GM19438 (cell line): ENCODE results near the gene TNFRSF8.

Source experiments
- ATAC-seq: cut with Tn5 transposase; IDR thresholded peaks from one replicate; pipeline ENCODE4 v1.9.1; 2021; ENCODE audit warnings: low read depth; ENCODE audit not compliant: unreplicated experiment

TNFRSF8 gene

GRCh38 chr1:12112711-12113161 lies 49.6 kb downstream of the TNFRSF8 start:
- ATAC-seq, result no peak

- ATAC-seq, result no peak
These were observed 50.6 kb downstream of the TNFRSF8 start for GRCh38 chr1:12113433-12114339.

- ATAC-seq, result no peak
These were observed 51.2 kb downstream of the TNFRSF8 start for GRCh38 chr1:12114340-12114683.

DNA sequence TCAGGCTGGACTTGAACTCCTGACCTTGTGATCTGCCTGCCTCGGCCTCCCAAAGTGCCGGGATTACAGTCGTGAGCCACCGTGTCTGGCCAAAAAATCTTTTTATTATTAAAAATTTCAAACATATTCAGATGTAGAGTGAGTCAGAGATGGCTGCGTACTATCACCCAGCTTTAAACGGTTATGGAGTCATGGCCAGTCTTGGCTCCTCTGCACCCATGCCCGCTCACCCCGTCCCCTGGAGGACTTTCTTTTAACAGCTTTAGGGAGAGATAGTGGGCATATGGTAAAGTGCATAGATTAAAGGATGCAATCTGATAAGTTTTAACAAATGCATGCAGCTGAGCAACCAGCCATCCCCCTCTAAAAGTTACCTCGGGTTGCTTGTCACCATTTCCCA lies 51.8 kb downstream of the TNFRSF8 start:
- ATAC-seq, result no peak

DNA sequence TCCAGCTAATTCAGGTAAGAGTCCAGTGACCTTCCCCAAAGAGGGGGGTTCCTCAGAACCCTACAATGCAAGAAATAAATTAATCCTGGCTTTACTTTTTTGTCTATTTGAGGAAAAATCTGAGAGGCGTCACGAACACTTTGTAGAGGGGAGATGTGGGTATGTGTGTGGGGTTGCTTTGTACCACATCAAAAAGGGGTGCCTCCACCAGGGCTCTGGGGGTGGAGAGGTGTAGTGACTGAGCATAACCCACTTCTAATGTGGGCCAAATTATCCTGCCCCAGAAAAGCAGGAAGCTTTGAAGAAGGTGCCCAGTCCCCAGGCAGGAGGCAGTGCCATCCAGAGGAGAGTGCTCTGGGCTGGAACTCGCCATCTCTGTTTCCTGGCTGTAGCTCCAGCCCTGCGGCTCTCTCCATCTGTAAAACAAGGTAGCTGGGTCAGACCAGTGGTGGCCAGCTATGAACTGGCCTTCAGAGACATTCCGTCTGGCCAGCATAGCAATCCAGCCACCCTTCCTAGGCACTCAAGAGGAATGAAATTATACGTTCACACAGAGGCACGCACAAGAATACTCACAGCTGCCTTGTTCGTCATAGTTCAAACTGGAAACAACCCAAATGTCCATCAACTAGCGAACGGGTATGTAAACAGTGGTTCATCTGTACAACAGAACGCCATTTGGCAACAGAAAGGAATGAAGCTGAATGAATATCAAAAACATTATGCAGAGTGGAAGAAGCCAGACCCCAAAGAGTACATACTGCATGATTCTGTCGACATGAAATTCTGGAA lies 58.3 kb downstream of the TNFRSF8 start:
- ATAC-seq, result no peak

GRCh38 chr1:12123172-12123571 lies 60.1 kb downstream of the TNFRSF8 start:
- ATAC-seq, result no peak

DNA sequence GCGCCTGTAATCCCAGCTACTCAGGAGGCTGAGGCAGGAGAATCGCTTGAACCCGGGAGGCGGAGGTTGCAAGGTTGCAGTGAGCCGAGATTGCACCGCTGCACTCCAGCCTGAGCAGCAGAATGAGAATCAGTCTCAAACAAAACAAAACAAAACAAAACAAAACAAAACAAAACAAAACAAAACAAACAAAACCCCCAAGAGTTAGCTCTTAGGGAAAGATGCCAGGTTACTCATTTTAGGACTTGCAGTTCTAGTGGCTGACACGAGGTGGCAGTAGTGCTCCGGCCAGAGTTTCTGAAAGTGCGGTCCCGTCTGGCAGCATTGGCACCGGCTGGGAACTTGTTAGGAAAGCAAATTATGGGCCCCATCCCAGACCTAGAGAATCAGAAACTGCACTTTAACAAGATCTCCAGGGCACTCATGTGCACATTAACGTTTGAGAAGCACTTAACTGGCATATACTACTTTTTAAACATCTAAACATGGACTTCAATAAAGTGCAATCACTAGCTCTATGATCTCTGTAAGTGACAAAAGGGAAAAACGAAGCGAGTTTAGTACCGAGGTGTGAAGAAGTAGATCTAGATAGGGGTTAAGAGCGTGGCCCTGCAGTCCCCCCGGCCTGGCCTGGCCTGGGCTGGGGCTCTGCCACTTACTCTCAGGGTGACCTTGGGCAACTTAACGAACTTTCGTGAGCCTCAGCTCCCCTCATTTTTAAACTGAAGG lies 61.8 kb downstream of the TNFRSF8 start:
- ATAC-seq, result no peak

- no peak for ATAC-seq
These were observed 62.6 kb downstream of the TNFRSF8 start for GRCh38 chr1:12125422-12126355.

- ATAC-seq, result no peak
These were observed 63.7 kb downstream of the TNFRSF8 start for GRCh38 chr1:12126781-12127180.

DNA sequence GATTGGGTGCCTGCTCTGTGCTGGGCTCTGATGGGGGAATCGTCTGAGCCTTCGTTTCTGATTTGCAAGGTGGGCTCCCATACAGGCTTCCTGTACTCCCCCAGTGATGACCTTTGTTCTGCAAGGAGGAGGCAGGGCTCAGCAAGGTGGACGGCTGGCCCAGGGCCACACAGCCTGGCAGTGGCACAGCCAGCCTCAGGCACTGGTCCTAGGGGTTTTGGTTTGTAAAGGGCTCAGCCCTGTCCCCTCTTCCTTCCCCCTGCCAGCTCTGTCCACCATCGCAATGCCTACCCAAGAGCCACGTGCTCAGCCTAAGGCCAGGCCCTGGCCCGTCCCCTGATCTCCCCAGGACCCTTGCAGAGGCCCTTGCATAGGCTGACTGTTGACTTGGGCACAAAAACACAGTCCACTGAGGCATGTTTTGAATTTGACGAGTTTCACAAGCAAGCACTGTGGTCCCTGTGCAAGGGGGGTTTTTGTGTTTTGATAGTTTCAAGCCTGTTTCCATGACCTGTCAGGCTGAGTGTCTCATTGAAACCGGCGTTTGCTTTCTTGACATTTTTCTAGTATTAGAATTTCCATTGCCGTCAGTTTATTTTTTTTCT lies 64.2 kb downstream of the TNFRSF8 start:
- ATAC-seq, result no peak

- ATAC-seq, result no peak
These were observed 65.0 kb downstream of the TNFRSF8 start for GRCh38 chr1:12128120-12128519.

DNA sequence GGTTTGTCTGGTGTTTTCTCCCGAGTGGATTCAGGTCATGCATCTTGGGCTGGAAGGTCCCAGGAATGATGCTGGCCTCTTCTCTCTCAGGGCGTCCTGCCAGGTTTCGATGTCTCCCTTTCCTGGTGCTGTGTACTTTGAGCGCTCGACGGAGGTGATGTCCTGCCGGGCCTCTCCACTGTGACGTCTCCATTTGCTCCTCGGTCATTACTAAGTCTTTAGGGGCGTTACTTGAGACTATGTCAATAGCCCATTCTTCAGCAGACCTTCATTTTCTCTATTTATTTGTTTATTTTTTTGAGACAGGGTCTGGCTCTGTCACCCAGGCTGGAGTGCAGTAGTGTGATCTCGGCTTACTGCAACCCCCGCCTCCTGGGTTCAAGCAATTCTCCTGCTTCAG lies 66.5 kb downstream of the TNFRSF8 start:
- no peak for ATAC-seq

DNA sequence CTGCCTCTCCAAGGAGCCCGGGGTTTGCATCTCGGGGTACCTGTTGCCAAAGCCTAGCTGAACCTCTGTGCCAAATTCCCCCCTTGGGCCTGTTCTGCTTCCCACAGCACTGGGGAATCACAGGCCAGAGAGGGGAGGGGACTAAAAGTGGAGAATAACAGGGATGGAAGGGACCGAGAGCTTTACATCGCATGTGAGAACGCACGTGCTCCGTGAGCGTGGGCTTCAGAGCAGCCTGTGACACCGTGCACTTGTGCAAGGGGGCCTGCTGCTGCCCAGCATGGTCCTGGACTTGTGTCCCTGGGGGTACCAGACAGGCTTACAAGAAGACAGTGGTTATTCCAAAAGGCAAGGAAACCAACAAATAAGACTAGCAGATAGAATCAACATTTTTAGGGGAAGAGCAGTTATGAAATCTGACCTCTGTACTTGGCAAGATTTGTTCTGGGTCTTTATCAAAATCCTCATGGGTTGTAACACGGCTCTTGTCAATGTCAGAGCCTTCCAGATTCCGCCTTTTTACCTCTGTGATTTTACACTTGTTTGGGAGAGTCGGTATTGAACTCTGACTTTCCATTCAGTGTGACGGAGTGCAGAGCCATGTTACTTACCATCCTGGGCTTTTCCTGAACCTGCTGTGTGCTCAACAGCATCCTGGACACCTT lies 67.5 kb downstream of the TNFRSF8 start:
- no peak for ATAC-seq

GRCh38 chr1:12132078-12132477 lies 69.0 kb downstream of the TNFRSF8 start:
- ATAC-seq, result no peak

GRCh38 chr1:12134716-12135115 lies 71.6 kb downstream of the TNFRSF8 start:
- ATAC-seq, result no peak

DNA sequence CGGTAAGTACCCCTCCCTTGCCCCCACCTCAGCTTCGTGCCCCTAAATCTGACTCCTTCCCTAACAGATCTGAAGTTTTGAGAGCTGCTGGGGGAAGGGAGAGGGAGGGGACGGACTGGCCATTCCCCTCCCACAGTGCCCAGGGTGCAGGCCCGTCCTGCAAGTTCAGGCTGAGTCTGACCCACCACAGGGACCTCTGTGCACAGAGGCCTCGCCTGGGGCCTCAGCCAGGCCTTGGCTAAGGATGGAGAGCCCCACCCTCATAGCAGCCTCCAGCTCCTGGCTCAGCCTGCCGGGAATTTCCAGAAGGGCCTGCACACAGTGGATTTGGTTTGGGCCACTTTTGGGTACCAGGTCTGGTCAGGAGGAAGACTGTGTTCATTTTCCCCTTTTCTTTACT lies 72.5 kb downstream of the TNFRSF8 start:
- ATAC-seq, result no peak

DNA sequence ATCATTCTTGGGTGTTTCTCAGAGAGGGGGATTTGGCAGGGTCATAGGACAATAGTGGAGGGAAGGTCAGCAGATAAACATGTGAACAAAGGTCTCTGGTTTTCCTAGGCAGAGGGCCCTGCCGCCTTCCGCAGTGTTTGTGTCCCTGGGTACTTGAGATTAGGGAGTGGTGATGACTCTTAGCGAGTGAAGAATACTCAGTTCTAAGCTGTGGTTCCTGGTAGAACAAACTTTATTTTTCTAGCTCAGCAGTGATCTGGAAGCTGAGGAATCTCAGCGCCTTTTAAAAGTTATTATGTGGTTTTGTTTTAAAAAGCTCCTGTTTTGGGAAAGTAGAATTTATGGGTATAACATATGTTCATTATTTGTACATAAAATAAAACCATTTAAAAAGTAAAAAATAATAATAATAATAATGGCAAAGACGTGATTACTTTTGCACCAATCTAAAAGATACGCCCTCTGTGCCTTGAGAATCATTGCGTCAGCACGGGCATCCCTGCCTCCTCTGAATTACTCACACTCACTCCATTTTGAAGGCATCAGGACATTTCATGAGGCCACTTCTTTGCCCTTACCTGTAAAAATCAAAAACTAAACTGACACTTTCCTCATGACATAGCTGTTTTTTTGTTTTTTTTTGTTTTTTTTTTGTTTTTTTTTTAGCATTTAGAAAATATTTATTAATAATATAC lies 74.0 kb downstream of the TNFRSF8 start:
- ATAC-seq, result no peak
